Mesothelial cell of epicardium (in vitro differentiated cells): ENCODE measurements around the gene ERC1. TPM values are rescaled to one million over a fixed set of nuclear protein-coding genes. Genes with fewer than 3 reads are reported as not detected.
"Not testable (repeated sequence)": the region's sequence is repeated elsewhere in the genome, so short reads cannot be mapped to it uniquely, and the experiment has no call there.

Source experiments
- DNase-seq, 2 experiments: peaks; one replicate each; pipeline ENCODE4 v3.0.0; 2021; ENCODE audit warnings: low spot score in 2 of 2; ENCODE audit not compliant: unreplicated experiment in 2 of 2
- H3K27ac Mint-ChIP-seq: 2 replicates; pipeline ENCODE4 v1.8.0; 2021; ENCODE audit warnings: mixed read lengths
- H3K27me3 Mint-ChIP-seq: 2 replicates; pipeline ENCODE4 v1.8.0; 2021; ENCODE audit warnings: low read depth, mixed read lengths
- H3K36me3 Mint-ChIP-seq: 2 replicates; pipeline ENCODE4 v1.8.0; 2021; ENCODE audit warnings: mixed read lengths
- H3K4me1 Mint-ChIP-seq: 2 replicates; pipeline ENCODE4 v1.8.0; 2021; ENCODE audit warnings: mixed read lengths
- H3K4me3 Mint-ChIP-seq: 2 replicates; pipeline ENCODE4 v1.8.0; 2021; ENCODE audit warnings: mild to moderate bottlenecking, moderate library complexity, mixed read lengths
- H3K9me3 Mint-ChIP-seq: 2 replicates; pipeline ENCODE4 v1.8.0; 2021; ENCODE audit warnings: mixed read lengths
- CTCF ChIP-seq: fragments of 200-600 bp; sonication (generic); IDR thresholded peaks from one replicate; pipeline ENCODE4 v1.5.0; 2021; ENCODE audit warnings: antibody characterized with exemption; ENCODE audit not compliant: unreplicated experiment
- total RNA-seq: library from RNA; stranded (reverse); gene quantifications from 3 replicates; pipeline ENCODE4 v1.2.1, GENCODE V29; 2021

ERC1 gene
- total RNA-seq, 1 donor from 2014 or later, result 66.1 TPM

DNA sequence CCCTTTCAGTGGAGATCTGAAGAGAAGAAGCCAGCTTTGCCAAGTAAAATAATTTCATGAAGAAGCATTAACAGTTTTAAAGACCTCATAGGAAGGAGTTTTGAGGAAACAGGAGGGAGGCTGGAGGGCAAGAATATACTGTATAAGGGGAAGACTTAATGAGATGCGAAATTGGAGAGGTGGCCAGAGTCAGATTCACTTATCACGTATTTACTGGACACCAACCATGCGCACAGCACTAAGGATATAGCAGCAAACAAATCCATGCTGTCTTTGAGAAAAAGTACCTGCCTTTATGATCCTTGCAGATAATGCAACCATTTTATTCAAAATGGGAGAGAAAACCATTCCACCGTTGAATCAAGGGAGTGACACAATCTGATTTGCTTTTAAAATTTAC is 100.3 kb downstream of the ERC1 start:
- no peaks in the 10 kb centered on the region for H3K36me3 Mint-ChIP-seq
- H3K9me3 Mint-ChIP-seq, result no peaks in the 10 kb centered on the region
- H3K27me3 Mint-ChIP-seq, result no peaks in the 10 kb centered on the region
- DNase-seq, result no peak
- H3K4me1 Mint-ChIP-seq, result no peaks in the 10 kb centered on the region
- peak overlapping the region; percentile 18 for H3K27ac Mint-ChIP-seq
- TF ChIP-seq CTCF, result no peak
- no peak overlapping the region for H3K4me3 Mint-ChIP-seq

DNA sequence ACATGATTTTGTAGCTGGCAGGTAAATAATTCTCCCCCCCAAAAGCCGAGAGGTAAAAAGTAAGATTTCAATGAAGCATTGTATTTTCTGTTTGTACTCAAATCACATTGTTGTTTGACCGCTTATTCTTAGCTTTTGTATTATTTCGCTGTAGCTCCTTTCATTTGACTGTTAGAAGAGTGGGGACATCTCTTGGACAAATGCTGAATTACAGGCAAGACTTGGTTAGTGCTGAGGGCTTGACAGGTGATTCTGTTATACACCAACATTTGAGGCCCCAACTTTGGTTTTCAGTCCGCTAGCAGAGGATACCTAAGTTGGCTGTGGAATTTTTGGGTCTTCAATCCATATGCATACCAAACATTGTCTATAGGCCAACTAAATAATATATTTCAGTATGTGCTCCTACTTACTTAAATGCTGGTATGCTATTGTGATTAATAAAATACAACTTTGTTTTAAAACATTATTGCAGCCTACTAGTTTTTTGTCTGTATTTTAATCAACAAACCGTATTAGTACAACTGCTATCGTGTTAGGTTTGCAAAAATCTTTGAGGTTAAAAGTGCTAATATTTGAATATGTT is 102.2 kb downstream of the ERC1 start:
- no peak overlapping the region for H3K27ac Mint-ChIP-seq
- H3K4me3 Mint-ChIP-seq, result no peak overlapping the region
- no peaks in the 10 kb centered on the region for H3K36me3 Mint-ChIP-seq
- no peaks in the 10 kb centered on the region for H3K27me3 Mint-ChIP-seq
- no peak for DNase-seq
- H3K4me1 Mint-ChIP-seq, result no peaks in the 10 kb centered on the region
- TF ChIP-seq CTCF, result peak; percentile 41
- no peaks in the 10 kb centered on the region for H3K9me3 Mint-ChIP-seq

DNA sequence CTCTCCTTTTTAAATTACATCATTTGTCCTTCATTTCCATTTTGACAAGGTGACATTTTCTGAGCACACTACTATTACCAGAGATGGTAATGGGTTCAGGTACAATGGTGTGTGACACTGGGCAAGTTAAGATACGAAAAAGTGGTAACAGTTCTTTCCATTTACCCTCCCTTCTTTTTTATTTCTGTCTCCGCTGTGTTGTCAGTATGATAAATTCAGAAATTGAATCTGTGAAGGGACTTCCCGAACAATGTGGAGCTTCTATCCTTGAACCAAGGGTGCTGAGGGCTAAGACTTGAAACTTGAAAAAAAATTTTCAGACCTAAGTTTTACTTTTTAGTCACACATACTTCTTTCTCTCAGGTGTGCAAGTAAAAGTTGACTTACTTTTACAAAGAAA is 103.7 kb downstream of the ERC1 start:
- Mint-ChIP-seq H3K9me3 (no peaks in the 10 kb centered on the region), H3K36me3 (no peaks in the 10 kb centered on the region), H3K4me3 (no peak overlapping the region), H3K4me1 (no peaks in the 10 kb centered on the region), H3K27me3 (no peaks in the 10 kb centered on the region), H3K27ac (no peak overlapping the region)
- TF ChIP-seq CTCF, result no peak
- DNase-seq, result no peak

DNA sequence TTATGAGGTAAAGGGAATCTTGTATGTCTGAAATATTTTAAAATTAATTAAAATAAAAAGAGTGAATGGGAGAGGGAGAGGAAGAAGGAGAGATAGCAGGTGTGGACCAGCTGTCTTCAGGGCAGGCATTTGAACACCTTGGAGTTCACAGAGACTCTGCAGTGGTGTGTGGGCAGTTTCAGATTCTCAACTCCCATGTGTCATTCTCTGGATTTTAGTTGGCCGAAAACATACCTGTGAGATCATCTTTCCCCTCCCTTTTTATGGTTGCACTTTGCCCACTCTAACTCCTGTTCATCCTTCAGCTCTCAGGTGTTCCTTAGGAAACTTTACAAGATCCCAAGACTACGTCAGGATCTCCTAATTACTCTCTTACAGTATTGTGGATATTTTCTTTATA is 108.1 kb downstream of the ERC1 start:
- Mint-ChIP-seq H3K4me3 (no peak overlapping the region), H3K4me1 (peaks cover 14% of the 10 kb centered on the region), H3K27ac (no peak overlapping the region)

DNA sequence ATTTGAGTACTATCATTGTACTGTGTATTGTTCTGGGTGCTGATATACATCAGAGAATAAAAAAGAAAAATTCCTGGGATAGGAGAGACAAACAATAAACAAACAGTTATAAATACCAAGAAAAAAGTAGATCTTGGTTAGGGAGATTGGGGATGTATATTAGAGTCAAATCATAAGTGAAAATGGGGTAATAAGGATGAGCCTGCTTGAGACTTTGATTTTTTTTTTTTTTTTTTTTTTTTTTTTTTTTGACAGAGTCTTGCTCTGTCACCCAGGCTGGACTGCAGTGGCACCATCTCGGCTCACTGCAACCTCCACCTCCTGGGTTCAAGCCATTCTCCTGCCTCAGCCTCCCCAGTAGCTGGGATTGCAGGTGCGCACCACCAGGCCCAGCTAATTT is 108.6 kb downstream of the ERC1 start:
- DNase-seq, H3K9me3 Mint-ChIP-seq, H3K36me3 Mint-ChIP-seq, H3K27ac Mint-ChIP-seq, H3K27me3 Mint-ChIP-seq, H3K4me3 Mint-ChIP-seq: not testable (repeated sequence)
- H3K4me1 Mint-ChIP-seq, result peaks cover 14% of the 10 kb centered on the region

More for the DNA sequence above, 108.1 kb downstream of the ERC1 start:
- Mint-ChIP-seq H3K27me3 (no peaks in the 10 kb centered on the region), H3K9me3 (no peaks in the 10 kb centered on the region), H3K36me3 (peaks cover 2% of the 10 kb centered on the region)
- no peak for DNase-seq
- TF ChIP-seq CTCF, result no peak

DNA sequence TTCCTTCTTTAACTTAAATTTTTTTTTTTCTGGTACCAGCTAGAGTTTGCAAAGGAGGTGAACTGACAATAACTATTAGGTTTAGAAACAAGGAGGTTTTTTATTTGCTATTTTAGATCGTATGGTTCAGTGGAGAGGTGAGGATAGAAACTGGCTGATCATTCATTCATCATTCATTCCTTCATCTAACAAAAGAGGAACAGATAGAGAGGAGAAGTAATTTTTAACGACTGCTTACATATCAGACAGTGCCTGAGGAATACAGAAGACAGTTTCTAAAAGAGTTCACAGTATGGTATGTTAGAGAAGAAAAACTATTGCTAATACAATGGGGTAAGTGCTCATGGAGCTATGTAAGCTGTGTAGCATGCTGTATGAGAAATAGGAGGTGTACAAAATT is 111.1 kb downstream of the ERC1 start:
- H3K4me3 Mint-ChIP-seq, result no peak overlapping the region
- H3K27me3 Mint-ChIP-seq, result no peaks in the 10 kb centered on the region
- H3K36me3 Mint-ChIP-seq, result peaks cover 6% of the 10 kb centered on the region
- H3K4me1 Mint-ChIP-seq, result peaks cover 14% of the 10 kb centered on the region
- no peak for TF ChIP-seq CTCF
- H3K27ac Mint-ChIP-seq, result no peak overlapping the region
- no peak for DNase-seq
- no peaks in the 10 kb centered on the region for H3K9me3 Mint-ChIP-seq
